ENCODE data around the gene GPR78.

The GPR78 gene

DNA sequence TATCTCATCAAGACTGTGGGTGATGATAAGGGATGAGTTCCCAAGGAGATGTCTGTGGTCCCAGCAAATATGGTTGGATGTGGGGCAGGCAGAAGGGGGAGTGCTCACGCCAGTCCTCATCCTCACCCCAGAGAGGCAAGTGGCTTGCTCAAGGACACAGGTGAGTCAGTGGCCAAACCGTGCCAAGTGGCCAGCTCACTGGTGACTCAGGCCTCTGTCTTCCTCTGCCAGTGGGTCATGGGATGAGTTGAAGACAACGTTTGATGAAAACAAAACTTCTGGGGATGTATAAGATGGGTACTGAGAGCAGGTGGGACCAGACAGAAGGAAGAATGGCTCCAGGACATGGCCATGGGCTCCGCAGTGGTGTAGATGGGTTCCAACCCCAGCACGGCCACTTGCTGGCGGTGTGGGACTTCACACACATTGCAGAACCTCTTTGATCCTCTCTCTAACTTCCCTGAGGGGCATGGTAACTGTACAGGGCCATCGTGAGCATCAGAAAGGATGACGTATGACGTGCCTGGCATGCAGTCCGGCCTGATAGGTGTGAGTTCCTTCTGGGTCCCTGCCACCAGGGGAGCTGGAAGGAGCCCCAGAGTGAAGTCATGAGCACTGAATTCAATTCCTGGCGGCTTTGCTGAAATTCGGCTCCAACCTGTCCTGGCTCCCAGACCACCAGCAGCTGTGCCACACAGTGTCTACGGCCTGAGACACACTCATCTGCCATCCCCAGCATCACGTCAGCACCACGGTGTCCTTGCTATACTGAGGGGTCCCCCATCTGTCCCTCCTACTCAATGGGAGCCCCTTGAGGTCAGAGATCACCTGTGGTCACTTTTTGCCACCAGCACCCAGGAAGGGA lies 41.3 kb upstream of the GPR78 start:
- H3K9me3 ChIP-seq (ENCODE audit: low read depth, low read length) = no peaks in the 10 kb centered on the region
- no peak overlapping the region for H3K27ac ChIP-seq
- H3K9ac ChIP-seq (ENCODE audit: insufficient read length) = no peak overlapping the region
- no peak for DNase-seq (ENCODE audit: low read depth, low spot score)
- TF ChIP-seq POLR2AphosphoS5 (IDR thresholded peaks at IDR 0.05; ENCODE audit: borderline replicate concordance, low read depth, low read length) (no peak), EZH2 (IDR thresholded peaks at IDR 0.05) (no peak), FOXP2 (optimal IDR thresholded peaks at IDR 0.05; ENCODE audit: control extremely low read depth, extremely low read length, insufficient read depth) (no peak)
- H3K36me3 ChIP-seq (ENCODE audit: insufficient read depth, low read length) = no peaks in the 10 kb centered on the region
- no peak overlapping the region for H3K4me3 ChIP-seq

- Histone ChIP-seq H3K9me3 (ENCODE audit: low read depth, low read length) (no peaks in the 10 kb centered on the region), H3K27ac (no peak overlapping the region), H3K36me3 (ENCODE audit: insufficient read depth, low read length) (no peaks in the 10 kb centered on the region), H3K4me3 (no peak overlapping the region), H3K9ac (ENCODE audit: insufficient read length) (no peak overlapping the region)
- no peak for DNase-seq (ENCODE audit: low read depth, low spot score)
- no peak for TF ChIP-seq EZH2 (IDR thresholded peaks at IDR 0.05)
- TF ChIP-seq POLR2AphosphoS5 (IDR thresholded peaks at IDR 0.05; ENCODE audit: borderline replicate concordance, low read depth, low read length) = no peak
- TF ChIP-seq FOXP2 (optimal IDR thresholded peaks at IDR 0.05; ENCODE audit: control extremely low read depth, extremely low read length, insufficient read depth) = no peak
Measured at GRCh38 chr4:8539661-8540060, 40.5 kb upstream of the GPR78 start.

GRCh38 chr4:8540072-8540471 lies 40.1 kb upstream of the GPR78 start:
- H3K9me3 ChIP-seq (ENCODE audit: low read depth, low read length) = no peaks in the 10 kb centered on the region
- H3K4me3 ChIP-seq = no peak overlapping the region
- H3K9ac ChIP-seq (ENCODE audit: insufficient read length) = no peak overlapping the region
- TF ChIP-seq FOXP2 (optimal IDR thresholded peaks at IDR 0.05; ENCODE audit: control extremely low read depth, extremely low read length, insufficient read depth) (no peak), POLR2AphosphoS5 (IDR thresholded peaks at IDR 0.05; ENCODE audit: borderline replicate concordance, low read depth, low read length) (no peak), EZH2 (IDR thresholded peaks at IDR 0.05) (no peak)
- H3K36me3 ChIP-seq (ENCODE audit: insufficient read depth, low read length) = no peaks in the 10 kb centered on the region
- H3K27ac ChIP-seq = no peak overlapping the region
- no peak for DNase-seq (ENCODE audit: low read depth, low spot score)

- TF ChIP-seq POLR2AphosphoS5 (IDR thresholded peaks at IDR 0.05; ENCODE audit: borderline replicate concordance, low read depth, low read length) (no peak), FOXP2 (optimal IDR thresholded peaks at IDR 0.05; ENCODE audit: control extremely low read depth, extremely low read length, insufficient read depth) (no peak), EZH2 (IDR thresholded peaks at IDR 0.05) (no peak)
- DNase-seq (ENCODE audit: low read depth, low spot score) = no peak
- Histone ChIP-seq H3K9me3 (ENCODE audit: low read depth, low read length) (no peaks in the 10 kb centered on the region), H3K9ac (ENCODE audit: insufficient read length) (no peak overlapping the region), H3K27ac (no peak overlapping the region), H3K4me3 (no peak overlapping the region), H3K36me3 (ENCODE audit: insufficient read depth, low read length) (no peaks in the 10 kb centered on the region)
Measured at GRCh38 chr4:8540586-8540985, 39.6 kb upstream of the GPR78 start.

GRCh38 chr4:8540991-8541390 lies 39.2 kb upstream of the GPR78 start:
- TF ChIP-seq POLR2AphosphoS5 (IDR thresholded peaks at IDR 0.05; ENCODE audit: borderline replicate concordance, low read depth, low read length) = no peak
- TF ChIP-seq EZH2 (IDR thresholded peaks at IDR 0.05) = no peak
- TF ChIP-seq FOXP2 (optimal IDR thresholded peaks at IDR 0.05; ENCODE audit: control extremely low read depth, extremely low read length, insufficient read depth) = no peak
- Histone ChIP-seq H3K36me3 (ENCODE audit: insufficient read depth, low read length) (no peaks in the 10 kb centered on the region), H3K9me3 (ENCODE audit: low read depth, low read length) (no peaks in the 10 kb centered on the region), H3K4me3 (no peak overlapping the region), H3K27ac (no peak overlapping the region), H3K9ac (ENCODE audit: insufficient read length) (no peak overlapping the region)
- DNase-seq (ENCODE audit: low read depth, low spot score) = no peak

DNA sequence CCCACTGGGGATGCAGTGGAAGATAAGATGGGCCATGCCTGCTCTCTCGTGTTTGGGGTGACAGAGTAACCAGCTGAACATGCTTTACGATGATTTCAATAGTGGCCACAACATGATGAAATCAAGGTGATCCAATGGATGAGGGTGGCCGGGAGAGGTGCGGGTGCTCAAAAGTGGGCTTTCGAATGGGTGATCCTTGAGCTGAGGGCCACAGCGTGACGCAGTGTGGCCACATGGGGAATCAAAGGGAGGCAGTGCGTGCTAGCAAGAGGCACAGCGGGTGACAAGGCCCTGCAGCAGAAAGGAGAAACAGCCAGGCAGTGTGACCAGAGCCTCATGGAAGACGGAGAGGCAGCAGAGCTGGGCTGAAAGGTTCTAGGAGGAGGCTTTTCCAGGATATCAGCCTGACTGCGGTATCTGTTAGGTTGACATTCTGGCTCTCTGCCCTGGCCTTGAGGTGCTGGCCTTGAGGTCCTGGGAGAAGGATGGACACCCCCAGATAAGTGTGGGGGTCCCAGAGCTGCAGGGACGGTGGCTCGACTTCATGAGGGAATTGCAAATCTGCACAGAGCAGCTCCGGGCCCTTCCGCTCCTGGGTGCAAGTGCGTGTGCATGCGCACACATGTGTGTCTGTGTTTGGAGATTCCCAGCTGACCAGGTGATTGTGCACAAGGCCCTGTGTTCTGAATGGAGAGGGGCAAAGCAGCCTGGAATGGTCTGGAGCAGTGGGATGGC lies 38.0 kb upstream of the GPR78 start:
- TF ChIP-seq POLR2AphosphoS5 (IDR thresholded peaks at IDR 0.05; ENCODE audit: borderline replicate concordance, low read depth, low read length) (no peak), FOXP2 (optimal IDR thresholded peaks at IDR 0.05; ENCODE audit: control extremely low read depth, extremely low read length, insufficient read depth) (no peak), EZH2 (IDR thresholded peaks at IDR 0.05) (no peak)
- Histone ChIP-seq H3K9me3 (ENCODE audit: low read depth, low read length) (no peaks in the 10 kb centered on the region), H3K4me3 (no peak overlapping the region), H3K9ac (ENCODE audit: insufficient read length) (no peak overlapping the region), H3K36me3 (ENCODE audit: insufficient read depth, low read length) (no peaks in the 10 kb centered on the region), H3K27ac (no peak overlapping the region)
- DNase-seq (ENCODE audit: low read depth, low spot score) = no peak

GRCh38 chr4:8542776-8543525 lies 37.2 kb upstream of the GPR78 start:
- no peak for DNase-seq (ENCODE audit: low read depth, low spot score)
- Histone ChIP-seq H3K27ac (no peak overlapping the region), H3K9ac (ENCODE audit: insufficient read length) (no peak overlapping the region), H3K9me3 (ENCODE audit: low read depth, low read length) (no peaks in the 10 kb centered on the region), H3K36me3 (ENCODE audit: insufficient read depth, low read length) (no peaks in the 10 kb centered on the region), H3K4me3 (no peak overlapping the region)
- TF ChIP-seq EZH2 (IDR thresholded peaks at IDR 0.05) = no peak
- no peak for TF ChIP-seq POLR2AphosphoS5 (IDR thresholded peaks at IDR 0.05; ENCODE audit: borderline replicate concordance, low read depth, low read length)

DNA sequence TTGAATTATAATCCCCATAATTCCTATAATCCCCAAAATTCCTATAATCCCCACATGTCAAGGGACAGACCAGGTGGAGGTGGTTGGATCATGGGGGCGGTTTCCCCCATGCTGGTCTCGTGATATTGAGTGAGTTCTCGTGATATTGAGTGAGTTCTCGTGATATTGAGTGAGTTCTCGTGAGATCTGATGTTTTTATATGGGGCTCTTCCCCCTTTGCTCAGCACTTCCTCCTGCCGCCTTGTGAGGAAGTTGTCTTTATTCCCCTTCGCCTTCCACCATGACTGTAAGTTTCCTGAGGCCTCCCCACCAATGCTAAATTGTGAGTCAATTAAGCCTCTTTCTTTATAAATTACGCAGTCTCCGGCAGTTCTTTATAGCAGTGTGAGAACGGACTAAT lies 36.6 kb upstream of the GPR78 start:
- Histone ChIP-seq H3K4me3 (no peak overlapping the region), H3K9ac (ENCODE audit: insufficient read length) (no peak overlapping the region), H3K9me3 (ENCODE audit: low read depth, low read length) (no peaks in the 10 kb centered on the region), H3K27ac (no peak overlapping the region), H3K36me3 (ENCODE audit: insufficient read depth, low read length) (no peaks in the 10 kb centered on the region)
- no peak for TF ChIP-seq FOXP2 (optimal IDR thresholded peaks at IDR 0.05; ENCODE audit: control extremely low read depth, extremely low read length, insufficient read depth)
- no peak for TF ChIP-seq EZH2 (IDR thresholded peaks at IDR 0.05)
- TF ChIP-seq POLR2AphosphoS5 (IDR thresholded peaks at IDR 0.05; ENCODE audit: borderline replicate concordance, low read depth, low read length) = no peak
- DNase-seq (ENCODE audit: low read depth, low spot score) = no peak
